Bone marrow (tissue), 2 donors: ENCODE results near the gene CHD6.

Experiments
- DNase-seq, 2 donors: peaks; one replicate each; lab custom pipeline; 2025; lab: John Stamatoyannopoulos, UW

Gene CHD6

GRCh38 chr20:41587523-41587922 is 30.7 kb downstream of the CHD6 start:
- no peak for DNase-seq

- no peak for DNase-seq
These were observed 31.4 kb downstream of the CHD6 start for GRCh38 chr20:41586772-41587171.

GRCh38 chr20:41580350-41580749 is 37.8 kb downstream of the CHD6 start:
- no peak for DNase-seq

GRCh38 chr20:41577129-41578009 is 40.8 kb downstream of the CHD6 start:
- no peak for DNase-seq

GRCh38 chr20:41575412-41575811 is 42.8 kb downstream of the CHD6 start:
- no peak for DNase-seq

- no peak for DNase-seq
These were observed 43.3 kb downstream of the CHD6 start for GRCh38 chr20:41574802-41575389.

GRCh38 chr20:41573955-41574354 is 44.2 kb downstream of the CHD6 start:
- DNase-seq: no peak

GRCh38 chr20:41572010-41572572 is 46.1 kb downstream of the CHD6 start:
- DNase-seq: no peak

GRCh38 chr20:41571006-41571405 is 47.2 kb downstream of the CHD6 start:
- DNase-seq: no peak

- no peak for DNase-seq
These were observed 47.6 kb downstream of the CHD6 start for GRCh38 chr20:41570557-41570956.

- DNase-seq: no peak
These were observed 50.6 kb downstream of the CHD6 start for GRCh38 chr20:41567615-41568014.

- no peak for DNase-seq
These were observed 51.2 kb downstream of the CHD6 start for GRCh38 chr20:41566896-41567527.

GRCh38 chr20:41563087-41563486 is 55.1 kb downstream of the CHD6 start:
- no peak for DNase-seq

- DNase-seq: no peak
These were observed 57.2 kb downstream of the CHD6 start for GRCh38 chr20:41560970-41561369.

- DNase-seq: no peak
These were observed 58.5 kb downstream of the CHD6 start for GRCh38 chr20:41559658-41560057.

GRCh38 chr20:41553142-41553879 is 64.9 kb downstream of the CHD6 start:
- DNase-seq: no peak

GRCh38 chr20:41552295-41553068 is 65.7 kb downstream of the CHD6 start:
- no peak for DNase-seq

GRCh38 chr20:41551011-41551705 is 67.0 kb downstream of the CHD6 start:
- DNase-seq: no peak

- no peak for DNase-seq
These were observed 71.0 kb downstream of the CHD6 start for GRCh38 chr20:41547221-41547620.

- DNase-seq: no peak
These were observed 71.6 kb downstream of the CHD6 start for GRCh38 chr20:41546535-41546934.

GRCh38 chr20:41544472-41544871 is 73.7 kb downstream of the CHD6 start:
- DNase-seq: no peak
